ENCODE results near the gene GJC1.

GJC1 gene

GRCh38 chr17:44777394-44778348 lies 52.4 kb downstream of the GJC1 start:
- no peak for DNase-seq (ENCODE audit: low read depth in 2 of 2)

GRCh38 chr17:44776628-44777393 lies 53.3 kb downstream of the GJC1 start:
- DNase-seq (ENCODE audit: low read depth in 2 of 2), result no peak

- peak in 1 of 2 donors; percentile 98 for DNase-seq (ENCODE audit: low read depth in 2 of 2)
These were observed 54.1 kb downstream of the GJC1 start for GRCh38 chr17:44775838-44776621.

GRCh38 chr17:44775136-44775837 lies 54.8 kb downstream of the GJC1 start:
- peak; percentile 15 to 92 for DNase-seq (ENCODE audit: low read depth in 2 of 2)

GRCh38 chr17:44774271-44775135 lies 55.6 kb downstream of the GJC1 start:
- peak; percentile 57 to 84 for DNase-seq (ENCODE audit: low read depth in 2 of 2)

GRCh38 chr17:44773140-44773539 lies 56.9 kb downstream of the GJC1 start:
- DNase-seq (ENCODE audit: low read depth in 2 of 2), result no peak

- DNase-seq (ENCODE audit: low read depth in 2 of 2), result no peak
These were observed 57.6 kb downstream of the GJC1 start for GRCh38 chr17:44772308-44773045.

- no peak for DNase-seq (ENCODE audit: low read depth in 2 of 2)
These were observed 59.7 kb downstream of the GJC1 start for GRCh38 chr17:44770166-44770925.

GRCh38 chr17:44769647-44770084 lies 60.4 kb downstream of the GJC1 start:
- DNase-seq (ENCODE audit: low read depth in 2 of 2), result no peak

GRCh38 chr17:44769230-44769629 lies 60.9 kb downstream of the GJC1 start:
- no peak for DNase-seq (ENCODE audit: low read depth in 2 of 2)

- DNase-seq (ENCODE audit: low read depth in 2 of 2), result no peak
These were observed 61.5 kb downstream of the GJC1 start for GRCh38 chr17:44768505-44769142.

GRCh38 chr17:44767493-44767892 lies 62.6 kb downstream of the GJC1 start:
- DNase-seq (ENCODE audit: low read depth in 2 of 2), result no peak

GRCh38 chr17:44766409-44767038 lies 63.6 kb downstream of the GJC1 start:
- no peak for DNase-seq (ENCODE audit: low read depth in 2 of 2)

- no peak for DNase-seq (ENCODE audit: low read depth in 2 of 2)
These were observed 64.1 kb downstream of the GJC1 start for GRCh38 chr17:44765965-44766364.

- no peak for DNase-seq (ENCODE audit: low read depth in 2 of 2)
These were observed 66.9 kb downstream of the GJC1 start for GRCh38 chr17:44763170-44763569.

- DNase-seq (ENCODE audit: low read depth in 2 of 2), result no peak
These were observed 67.9 kb downstream of the GJC1 start for GRCh38 chr17:44761932-44762810.
